HG03439 (cell line): ENCODE data around the gene RHBDL2.
"Not testable (repeated sequence)": the region's sequence is repeated elsewhere in the genome, so short reads cannot be mapped to it uniquely, and the experiment has no call there.

ENCODE experiments used
- ATAC-seq: cut with Tn5 transposase; IDR thresholded peaks from one replicate; pipeline ENCODE4 v1.9.1; 2021; ENCODE audit warnings: mild to moderate bottlenecking, moderate library complexity; ENCODE audit not compliant: unreplicated experiment

The RHBDL2 gene

GRCh38 chr1:38938722-38939260 lies 2.8 kb downstream of the RHBDL2 start:
- no peak for ATAC-seq

- no peak for ATAC-seq
These were observed 9.1 kb downstream of the RHBDL2 start for GRCh38 chr1:38932571-38932970.

GRCh38 chr1:38929476-38929875 lies 12.2 kb downstream of the RHBDL2 start:
- ATAC-seq: no peak

GRCh38 chr1:38929054-38929453 lies 12.6 kb downstream of the RHBDL2 start:
- ATAC-seq: no peak

GRCh38 chr1:38926091-38926490 lies 15.5 kb downstream of the RHBDL2 start:
- ATAC-seq: no peak

- ATAC-seq: no peak
These were observed 16.2 kb downstream of the RHBDL2 start for GRCh38 chr1:38925391-38925790.

GRCh38 chr1:38923607-38924006 lies 18.0 kb downstream of the RHBDL2 start:
- no peak for ATAC-seq

- ATAC-seq: no peak
These were observed 22.5 kb downstream of the RHBDL2 start for GRCh38 chr1:38919130-38919529.

- ATAC-seq: no peak
These were observed 23.1 kb downstream of the RHBDL2 start for GRCh38 chr1:38918568-38918967.

GRCh38 chr1:38917772-38918171 lies 23.9 kb downstream of the RHBDL2 start:
- no peak for ATAC-seq

GRCh38 chr1:38917337-38917736 lies 24.3 kb downstream of the RHBDL2 start:
- no peak for ATAC-seq

GRCh38 chr1:38915352-38915948 lies 26.2 kb downstream of the RHBDL2 start:
- ATAC-seq: no peak

- not testable (repeated sequence) for ATAC-seq
These were observed 26.7 kb downstream of the RHBDL2 start for GRCh38 chr1:38914908-38915307.

GRCh38 chr1:38908821-38909220 lies 32.8 kb downstream of the RHBDL2 start:
- ATAC-seq: no peak

GRCh38 chr1:38905985-38906384 lies 35.6 kb downstream of the RHBDL2 start:
- no peak for ATAC-seq

- no peak for ATAC-seq
These were observed 42.1 kb downstream of the RHBDL2 start for GRCh38 chr1:38899560-38899959.

- no peak for ATAC-seq
These were observed 42.9 kb downstream of the RHBDL2 start for GRCh38 chr1:38898653-38899230.

GRCh38 chr1:38896169-38896568 lies 45.5 kb downstream of the RHBDL2 start:
- ATAC-seq: no peak

- no peak for ATAC-seq
These were observed 48.7 kb downstream of the RHBDL2 start for GRCh38 chr1:38892976-38893375.

GRCh38 chr1:38891753-38892152 lies 49.9 kb downstream of the RHBDL2 start:
- no peak for ATAC-seq

GRCh38 chr1:38889589-38889988 lies 52.0 kb downstream of the RHBDL2 start:
- no peak for ATAC-seq

GRCh38 chr1:38888423-38889333 lies 53.0 kb downstream of the RHBDL2 start:
- no peak for ATAC-seq
